ENCODE measurements around the gene GDI1. TPM values are rescaled to one million over a fixed set of nuclear protein-coding genes. Genes with fewer than 3 reads are reported as not detected.

Gene GDI1
- total and polyA plus RNA-seq, 9 of the 15 experiments (the other 6 are each of a cell fraction or from before 2014, with no cell fraction given) = 0.97 to 82.6 (median 37.5) TPM

DNA sequence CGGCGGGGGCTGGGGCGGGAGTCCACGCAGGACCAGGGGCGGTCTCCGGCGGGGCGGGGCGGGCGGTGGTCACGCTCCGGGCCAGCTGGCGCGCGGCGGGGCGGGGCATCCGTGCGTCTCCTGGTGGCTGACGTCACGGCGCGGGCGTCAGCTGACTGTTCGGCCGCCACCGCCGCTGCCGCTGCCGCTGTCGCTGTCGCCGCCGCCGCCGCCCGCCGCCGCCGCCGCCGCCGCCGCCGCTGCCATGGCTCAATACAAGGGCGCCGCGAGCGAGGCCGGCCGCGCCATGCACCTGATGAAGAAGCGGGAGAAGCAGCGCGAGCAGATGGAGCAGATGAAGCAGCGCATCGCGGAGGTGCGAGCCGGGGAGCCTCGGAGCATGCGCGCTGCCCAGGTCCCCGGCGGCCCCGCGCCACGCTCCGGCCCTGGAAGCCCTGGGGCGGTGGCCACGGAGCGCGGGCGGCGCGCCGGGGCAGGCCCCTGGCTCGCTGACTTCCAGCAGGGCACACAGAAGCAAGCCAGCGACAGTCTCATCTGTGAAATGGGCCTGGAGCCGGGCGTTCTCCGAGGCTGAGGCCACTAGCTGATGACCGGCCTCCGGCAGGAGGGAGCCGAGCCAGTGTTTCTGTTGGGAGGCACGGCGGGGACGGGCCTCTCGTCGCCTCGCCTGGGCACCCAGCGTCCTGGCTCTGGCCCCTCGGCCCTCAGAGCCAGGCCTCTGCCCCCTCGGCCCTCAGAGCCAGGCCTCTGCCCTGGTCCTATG, 7.2 kb downstream of the GDI1 start, which contains the start of gene FAM50A:
TSS of gene FAM50A (plus strand) at position 150 of the 763 bp plus-strand sequence. CDS start at position 245, 95 bp downstream.
- in situ Hi-C loops (cut with MboI) (no loop called here), intact Hi-C loops (cut with micrococcal nuclease) (no loop called here)
- Histone ChIP-seq H3K27ac (ENCODE audit: extremely low read depth, low read depth, low read length) (peak within 1 kb of the TSS; percentile 80), H3K4me2 (ENCODE audit: insufficient read depth, low read length) (peak within 1 kb of the TSS; percentile 78), H3K9ac (ENCODE audit: insufficient read depth in 1 of 2, low read depth in 2 of 2, low read length in 2 of 2) (peak within 1 kb of the TSS; percentile 89 to 97), H3K27me3 (ENCODE audit: control insufficient read depth in 2 of 2, insufficient read depth in 2 of 2, low read length in 2 of 2) (no peaks in the 10 kb centered on the region), H3K36me3 (ENCODE audit: control insufficient read depth, insufficient read depth, low read length) (peaks cover 66% of the 10 kb centered on the region; the same call in 2 of the 3 replicates), H3K9me3 (replicated peaks; ENCODE audit: control insufficient read depth, insufficient read depth, low read depth, low read length) (no peaks in the 10 kb centered on the region), H4K20me1 (replicated peaks; ENCODE audit: control insufficient read depth, insufficient read depth, low read length) (no peaks in the 10 kb centered on the region), H3K4me3 (peak within 1 kb of the TSS; percentile 76), H3K79me2 (ENCODE audit: control insufficient read depth, insufficient read depth, low read length) (peaks cover 18% of the 10 kb centered on the region), H3K4me1 (replicated peaks in 1 of 2; ENCODE audit: control insufficient read depth in 2 of 2, insufficient read depth in 2 of 2, low read length in 2 of 2) (peaks cover 9 to 36% of the 10 kb centered on the region in 2 experiments; a peak in 4 of 5 replicates), H3K9me1 (ENCODE audit: control insufficient read depth, insufficient read depth, low read length) (no peaks in the 10 kb centered on the region), H2AFZ (ENCODE audit: low read depth, low read length) (peak within 1 kb of the TSS; percentile 77; the same call in 1 of the 2 replicates)
- 0% methylated on average over 5 of the region's 94 CpGs for WGBS (ENCODE audit: insufficient coverage, low coverage, missing lambda C conversion rate)
- no TSS peak for BruUV-seq (replicated peaks)
- ChIA-PET CTCF (ENCODE audit: low intra/inter-chr PET ratio) (no interaction called here), POLR2A (interaction anchor here (0.7 to 1.7 kb wide), 5 partner anchors 14 to 83 kb away, joined by 3 to 10 read pairs (median 4); partner anchors contain the start of genes DNASE1L1, PLXNA3, RPL10 and SLC10A3)
- ATAC-seq (peak; percentile 94), FAIRE-seq (no peak), DNase-seq (ENCODE audit: extremely low read depth in 1 of 4, low spot score in 3 of 4) (peak; percentile 85 to 88 (median 86))
- TF ChIP-seq SMARCE1 (IDR thresholded peaks at IDR 0.05) = no peak
- TF ChIP-seq CHCHD3 (CRISPR knock-in tag; IDR thresholded peaks at IDR 0.05) = no peak
- TF ChIP-seq, protein P1, sequence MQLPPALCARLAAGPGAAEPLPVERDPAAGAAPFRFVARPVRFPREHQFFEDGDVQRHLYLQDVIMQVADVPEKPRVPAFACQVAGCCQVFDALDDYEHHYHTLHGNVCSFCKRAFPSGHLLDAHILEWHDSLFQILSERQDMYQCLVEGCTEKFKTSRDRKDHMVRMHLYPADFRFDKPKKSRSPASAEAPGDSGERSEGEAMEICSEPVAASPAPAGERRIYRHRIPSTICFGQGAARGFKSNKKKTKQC (CRISPR knock-in tag; IDR thresholded peaks at IDR 0.05) = 0 out of 2 replicates have a peak, but pooled peaks have one; percentile 16
- TF ChIP-seq ZNF639 (CRISPR knock-in tag; conservative IDR thresholded peaks at IDR 0.05 in 1 of 2, IDR thresholded peaks at IDR 0.05 in 1 of 2) = peak in 1 of 2 experiments; percentile 71; a peak in 2 of 4 replicates
- TF ChIP-seq, protein P2, sequence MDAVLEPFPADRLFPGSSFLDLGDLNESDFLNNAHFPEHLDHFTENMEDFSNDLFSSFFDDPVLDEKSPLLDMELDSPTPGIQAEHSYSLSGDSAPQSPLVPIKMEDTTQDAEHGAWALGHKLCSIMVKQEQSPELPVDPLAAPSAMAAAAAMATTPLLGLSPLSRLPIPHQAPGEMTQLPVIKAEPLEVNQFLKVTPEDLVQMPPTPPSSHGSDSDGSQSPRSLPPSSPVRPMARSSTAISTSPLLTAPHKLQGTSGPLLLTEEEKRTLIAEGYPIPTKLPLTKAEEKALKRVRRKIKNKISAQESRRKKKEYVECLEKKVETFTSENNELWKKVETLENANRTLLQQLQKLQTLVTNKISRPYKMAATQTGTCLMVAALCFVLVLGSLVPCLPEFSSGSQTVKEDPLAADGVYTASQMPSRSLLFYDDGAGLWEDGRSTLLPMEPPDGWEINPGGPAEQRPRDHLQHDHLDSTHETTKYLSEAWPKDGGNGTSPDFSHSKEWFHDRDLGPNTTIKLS (IDR thresholded peaks at IDR 0.05; ENCODE audit: borderline replicate concordance, low read depth) = 0 out of 2 replicates have a peak, but pooled peaks have one; percentile 31
- no peak for TF ChIP-seq XRCC5 (IDR thresholded peaks at IDR 0.05; ENCODE audit: low read depth, low read length)
- TF ChIP-seq JUNB (CRISPR knock-in tag; conservative IDR thresholded peaks at IDR 0.05) = no peak
- TF ChIP-seq FOXA1 (IDR thresholded peaks at IDR 0.05; ENCODE audit: borderline replicate concordance) = no peak
- TF ChIP-seq, protein P3, sequence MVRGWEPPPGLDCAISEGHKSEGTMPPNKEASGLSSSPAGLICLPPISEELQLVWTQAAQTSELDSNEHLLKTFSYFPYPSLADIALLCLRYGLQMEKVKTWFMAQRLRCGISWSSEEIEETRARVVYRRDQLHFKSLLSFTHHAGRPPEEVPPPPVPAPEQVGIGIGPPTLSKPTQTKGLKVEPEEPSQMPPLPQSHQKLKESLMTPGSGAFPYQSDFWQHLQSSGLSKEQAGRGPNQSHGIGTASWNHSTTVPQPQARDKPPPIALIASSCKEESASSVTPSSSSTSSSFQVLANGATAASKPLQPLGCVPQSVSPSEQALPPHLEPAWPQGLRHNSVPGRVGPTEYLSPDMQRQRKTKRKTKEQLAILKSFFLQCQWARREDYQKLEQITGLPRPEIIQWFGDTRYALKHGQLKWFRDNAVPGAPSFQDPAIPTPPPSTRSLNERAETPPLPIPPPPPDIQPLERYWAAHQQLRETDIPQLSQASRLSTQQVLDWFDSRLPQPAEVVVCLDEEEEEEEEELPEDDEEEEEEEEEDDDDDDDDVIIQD (CRISPR knock-in tag; IDR thresholded peaks at IDR 0.05) = no peak
- peak; percentile 21 for TF ChIP-seq HMGN3 (IDR thresholded peaks at IDR 0.05; ENCODE audit: borderline replicate concordance, extremely low read depth, insufficient read length, low read depth, low read length)
- peak; percentile 87 to 90; a peak in 3 of 4 replicates for TF ChIP-seq NRF1 (conservative IDR thresholded peaks at IDR 0.05 in 1 of 2, IDR thresholded peaks at IDR 0.05 in 1 of 2)
- no peak for TF ChIP-seq RNF2 (IDR thresholded peaks at IDR 0.05)
- 0 out of 2 replicates have a peak, but pooled peaks have one; percentile 17 for TF ChIP-seq MXI1 (IDR thresholded peaks at IDR 0.05; ENCODE audit: low read depth, low read length)
- TF ChIP-seq RBBP5 (IDR thresholded peaks at IDR 0.05; ENCODE audit: borderline replicate concordance, insufficient read depth, low read length, poor library complexity, severe bottlenecking) = peak; percentile 55
- no peak for TF ChIP-seq HIVEP1 (CRISPR knock-in tag; IDR thresholded peaks at IDR 0.05)
